Endodermal cell (in vitro differentiated cells): ENCODE results near the gene SEMA5A. TPM values are rescaled to one million over a fixed set of nuclear protein-coding genes. Genes with fewer than 3 reads are reported as not detected.

Source experiments
- DNase-seq: peaks from one replicate; pipeline ENCODE4 v3.0.0-alpha.2; 2017
- H3K27ac ChIP-seq: 2 replicates; pipeline ENCODE4 v1.5.1; 2013; ENCODE audit warnings: mild to moderate bottlenecking, low read depth, low read length, moderate library complexity
- H3K27me3 ChIP-seq: 2 replicates; pipeline ENCODE4 v1.6.1; 2013; ENCODE audit warnings: mild to moderate bottlenecking, low read length, moderate library complexity; ENCODE audit not compliant: insufficient read depth, control insufficient read depth, poor library complexity, severe bottlenecking
- H3K36me3 ChIP-seq: 2 replicates; pipeline ENCODE4 v1.7.0; 2013; ENCODE audit warnings: mild to moderate bottlenecking, low read length, moderate library complexity; ENCODE audit not compliant: control insufficient read depth, insufficient read depth
- H3K4me1 ChIP-seq: one replicate; pipeline ENCODE4 v1.7.0; 2013; ENCODE audit warnings: low read length; ENCODE audit not compliant: control insufficient read depth, insufficient read depth
- H3K4me3 ChIP-seq: 2 replicates; pipeline ENCODE4 v1.5.1; 2013; ENCODE audit warnings: mild to moderate bottlenecking, low read length, moderate library complexity
- H3K9ac ChIP-seq: 2 replicates; pipeline ENCODE4 v1.6.1; 2013; ENCODE audit warnings: mild to moderate bottlenecking, low read length, moderate library complexity; ENCODE audit not compliant: poor library complexity, severe bottlenecking; ENCODE audit errors: extremely low read depth
- H3K9me3 ChIP-seq: 2 replicates; pipeline ENCODE4 v1.6.1; 2013; ENCODE audit warnings: mild to moderate bottlenecking, low read length, moderate library complexity; ENCODE audit not compliant: control insufficient read depth
- H3K27ac Mint-ChIP-seq: 2 replicates; pipeline ENCODE4 v1.8.0; 2020; ENCODE audit warnings: mixed read lengths
- H3K27me3 Mint-ChIP-seq: 2 replicates; pipeline ENCODE4 v1.8.0; 2021; ENCODE audit warnings: mild to moderate bottlenecking, mixed read lengths; ENCODE audit not compliant: insufficient read depth
- H3K36me3 Mint-ChIP-seq: 2 replicates; pipeline ENCODE4 v1.8.0; 2020; ENCODE audit warnings: low read depth, mixed read lengths
- H3K4me1 Mint-ChIP-seq: 2 replicates; pipeline ENCODE4 v1.8.0; 2020; ENCODE audit warnings: mixed read lengths
- H3K4me3 Mint-ChIP-seq: 2 replicates; pipeline ENCODE4 v1.8.0; 2020; ENCODE audit warnings: mild to moderate bottlenecking, moderate library complexity, mixed read lengths
- H3K9me3 Mint-ChIP-seq: 2 replicates; pipeline ENCODE4 v1.8.0; 2020; ENCODE audit warnings: mild to moderate bottlenecking, mixed read lengths
- WGBS, 2 experiments: methylation state at CpG; one replicate each; pipeline versions ENCODE4 v1.1.5 to v1.1.7; 2013; ENCODE audit warnings: missing lambda C conversion rate in 2 of 2, mixed read lengths in 1 of 2; ENCODE audit not compliant: insufficient coverage in 1 of 2, insufficient read length in 1 of 2; 5-methylcytosine and 5-hydroxymethylcytosine counted together
- microRNA-seq: library from miRNA; unstranded; fragments of <30 nt; microRNA quantifications from one replicate; pipeline ENCODE4 v1.2.0, GENCODE V29; 2020; ENCODE audit warnings: borderline microRNAs expressed
- total RNA-seq, 2 donors: library from RNA; stranded (reverse); fragmentation: NEBNext Ultra II Directional in 1 of 2; extraction: Animal tissue kit (Norgen Biotek cat#: 25700) in 1 of 2; gene quantifications; 2 replicates in 1 of 2; 3 replicates in 1 of 2; pipeline ENCODE4 v1.2.1, GENCODE V29; 2021
- TF ChIP-seq, protein P1 (sequence below): fragments of 200-600 bp; sonication (generic); conservative IDR thresholded peaks from 2 replicates; pipeline ENCODE4 v1.5.0; 2021; ENCODE audit warnings: antibody characterized with exemption, mild to moderate bottlenecking

SEMA5A gene
- total RNA-seq, 2 donors from 2014 or later: 46.8 to 77.8 TPM

DNA sequence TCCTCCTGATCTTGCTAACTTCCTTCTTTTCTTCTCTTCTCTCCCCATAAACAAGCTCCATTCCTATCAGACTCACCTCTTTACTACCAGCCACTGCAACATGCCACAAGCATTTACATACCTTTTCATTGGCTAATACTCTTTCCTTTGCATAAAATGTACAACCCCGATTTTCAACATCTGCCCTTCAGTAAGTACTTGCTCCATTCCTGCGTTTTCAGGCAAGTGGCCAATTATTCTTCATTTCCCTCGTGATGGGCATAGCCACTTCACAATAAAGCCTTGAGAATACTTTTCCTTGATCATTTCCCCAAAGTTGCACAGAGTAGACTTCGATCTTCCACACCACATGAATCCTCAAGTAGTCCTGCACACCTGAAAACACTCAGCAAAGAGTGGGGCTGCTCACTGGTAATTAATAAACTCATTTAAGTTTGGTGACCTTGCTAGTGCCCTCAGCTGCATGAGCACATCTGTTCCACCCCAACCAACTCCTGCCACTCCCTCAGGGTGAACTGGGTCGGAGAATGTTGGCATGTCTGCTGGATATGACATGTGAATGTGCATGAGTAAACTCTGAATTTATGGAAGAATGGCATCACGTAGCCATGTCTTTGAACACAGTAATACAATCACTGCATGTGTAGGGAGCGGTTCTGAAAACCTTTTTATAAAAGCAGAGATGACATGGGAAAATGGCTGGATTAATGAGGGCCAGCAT lies 535.8 kb downstream of the SEMA5A start:
- Histone ChIP-seq H3K4me1 (peaks cover 7% of the 10 kb centered on the region), H3K9me3 (peaks cover 11% of the 10 kb centered on the region), H3K27ac (no peak overlapping the region), H3K4me3 (no peak overlapping the region), H3K27me3 (no peaks in the 10 kb centered on the region), H3K36me3 (no peaks in the 10 kb centered on the region), H3K9ac (no peak overlapping the region)
- H3K9me3 Mint-ChIP-seq: peaks cover 21% of the 10 kb centered on the region
- no peaks in the 10 kb centered on the region for H3K36me3 Mint-ChIP-seq
- H3K27me3 Mint-ChIP-seq: peaks cover 25% of the 10 kb centered on the region
- no peak for DNase-seq
- no peak overlapping the region for H3K4me3 Mint-ChIP-seq
- 87 to 88% methylated on average over 6 to 7 of the region's 7 CpGs for WGBS, 2 experiments
- TF ChIP-seq, protein P1, sequence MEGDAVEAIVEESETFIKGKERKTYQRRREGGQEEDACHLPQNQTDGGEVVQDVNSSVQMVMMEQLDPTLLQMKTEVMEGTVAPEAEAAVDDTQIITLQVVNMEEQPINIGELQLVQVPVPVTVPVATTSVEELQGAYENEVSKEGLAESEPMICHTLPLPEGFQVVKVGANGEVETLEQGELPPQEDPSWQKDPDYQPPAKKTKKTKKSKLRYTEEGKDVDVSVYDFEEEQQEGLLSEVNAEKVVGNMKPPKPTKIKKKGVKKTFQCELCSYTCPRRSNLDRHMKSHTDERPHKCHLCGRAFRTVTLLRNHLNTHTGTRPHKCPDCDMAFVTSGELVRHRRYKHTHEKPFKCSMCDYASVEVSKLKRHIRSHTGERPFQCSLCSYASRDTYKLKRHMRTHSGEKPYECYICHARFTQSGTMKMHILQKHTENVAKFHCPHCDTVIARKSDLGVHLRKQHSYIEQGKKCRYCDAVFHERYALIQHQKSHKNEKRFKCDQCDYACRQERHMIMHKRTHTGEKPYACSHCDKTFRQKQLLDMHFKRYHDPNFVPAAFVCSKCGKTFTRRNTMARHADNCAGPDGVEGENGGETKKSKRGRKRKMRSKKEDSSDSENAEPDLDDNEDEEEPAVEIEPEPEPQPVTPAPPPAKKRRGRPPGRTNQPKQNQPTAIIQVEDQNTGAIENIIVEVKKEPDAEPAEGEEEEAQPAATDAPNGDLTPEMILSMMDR: no peak
- no peak overlapping the region for H3K27ac Mint-ChIP-seq
- peaks cover 6% of the 10 kb centered on the region for H3K4me1 Mint-ChIP-seq

DNA sequence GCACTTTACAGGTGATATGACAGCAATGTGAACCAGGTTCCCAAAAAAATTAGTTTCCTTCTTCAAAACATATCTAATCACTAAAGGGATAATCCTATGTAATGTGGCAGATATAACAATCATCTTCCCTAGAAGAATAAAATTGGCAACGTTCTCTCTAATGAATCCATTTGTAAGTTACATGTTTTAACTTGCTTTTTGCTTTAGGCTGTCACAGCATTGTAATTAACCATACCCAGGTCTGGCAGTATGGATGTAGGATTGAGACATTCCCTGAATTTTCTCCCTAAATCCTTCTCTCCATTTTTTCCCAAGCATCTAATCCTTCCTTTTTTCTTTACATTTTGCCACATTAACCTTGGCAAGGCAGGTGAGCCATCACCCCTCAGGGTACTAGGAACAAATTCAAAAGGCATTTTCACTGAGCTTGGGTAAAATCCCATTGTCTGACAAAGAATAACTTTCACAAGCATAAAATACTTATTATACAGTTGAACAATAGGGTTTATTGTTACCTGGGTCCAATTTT lies 548.3 kb downstream of the SEMA5A start:
- H3K4me3 Mint-ChIP-seq: no peak overlapping the region
- no peak for DNase-seq
- Histone ChIP-seq H3K9me3 (peaks cover 4% of the 10 kb centered on the region), H3K36me3 (no peaks in the 10 kb centered on the region), H3K27me3 (no peaks in the 10 kb centered on the region), H3K4me1 (peaks cover 5% of the 10 kb centered on the region), H3K4me3 (no peak overlapping the region), H3K27ac (no peak overlapping the region), H3K9ac (no peak overlapping the region)
- H3K27ac Mint-ChIP-seq: no peak overlapping the region
- peaks cover 8% of the 10 kb centered on the region for H3K9me3 Mint-ChIP-seq
- TF ChIP-seq, protein P1: no peak
- peaks cover 10% of the 10 kb centered on the region for H3K4me1 Mint-ChIP-seq
- H3K27me3 Mint-ChIP-seq: peaks cover 4% of the 10 kb centered on the region
- no peaks in the 10 kb centered on the region for H3K36me3 Mint-ChIP-seq
- 75 to 83% methylated on average over 1 of the region's 1 CpG for WGBS, 2 experiments

DNA sequence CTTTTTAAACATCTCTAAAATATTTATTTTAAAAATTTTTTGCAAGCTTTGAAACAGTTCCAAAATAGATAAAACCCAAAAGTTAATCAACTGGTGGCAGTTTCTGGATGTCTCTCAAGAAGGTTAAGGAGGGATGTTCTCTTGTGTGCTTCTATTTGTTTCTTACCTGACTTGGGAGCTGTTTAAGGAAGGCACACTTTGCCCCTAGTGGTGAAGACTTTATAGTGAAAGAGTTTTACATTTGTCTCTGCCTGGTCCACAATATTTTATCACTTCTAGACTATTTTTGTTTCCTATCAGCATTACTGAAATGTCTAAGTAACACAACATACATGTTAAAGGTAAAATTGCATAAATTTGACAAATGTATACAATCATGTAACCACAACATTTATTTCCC lies 552.8 kb downstream of the SEMA5A start:
- Histone ChIP-seq H3K9me3 (peaks cover 4% of the 10 kb centered on the region), H3K9ac (no peak overlapping the region), H3K4me1 (peaks cover 4% of the 10 kb centered on the region), H3K4me3 (no peak overlapping the region), H3K27me3 (no peaks in the 10 kb centered on the region), H3K27ac (no peak overlapping the region), H3K36me3 (no peaks in the 10 kb centered on the region)
- Mint-ChIP-seq H3K9me3 (peaks cover 8% of the 10 kb centered on the region), H3K27ac (no peak overlapping the region), H3K36me3 (no peaks in the 10 kb centered on the region), H3K4me1 (peaks cover 6% of the 10 kb centered on the region), H3K27me3 (no peaks in the 10 kb centered on the region), H3K4me3 (no peak overlapping the region)
- TF ChIP-seq, protein P1: peak; percentile 82
- no peak for DNase-seq

Small RNA genes lying within 50 kb of the gene (microRNA-seq; reads per million reads assigned to microRNA genes)
- gene MIR4636: 4.9 reads per million, percentile 32 among the genes with 10 or more reads in this experiment

Other genes starting within 250 kb of the SEMA5A start
- under 1 TPM in 1 of 2 donors, not detected in 1; 0.24 TPM for gene TAS2R1, start 84.3 kb upstream of the SEMA5A start, total RNA-seq